Measurements from ENCODE around the gene MEGF11.

DNA sequence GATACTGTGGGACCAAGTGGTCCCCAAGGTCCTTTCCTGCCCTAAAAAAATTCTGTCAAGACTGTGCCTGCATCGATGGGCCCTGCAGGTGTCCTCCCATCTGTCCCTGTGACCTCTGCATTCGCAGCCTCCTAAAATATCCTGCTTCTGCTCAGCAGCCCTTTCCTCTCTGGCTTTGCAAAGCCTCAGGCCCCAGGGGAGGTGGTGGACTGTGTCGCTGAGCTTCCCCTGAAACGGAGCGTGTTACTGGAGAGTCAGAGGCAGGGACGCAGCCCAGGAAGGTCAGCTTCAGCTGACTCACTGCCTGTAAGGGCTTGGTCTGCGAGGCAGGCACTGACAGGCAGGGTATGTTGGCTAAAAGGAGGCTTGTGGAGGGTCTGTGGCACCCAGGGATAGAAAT lies 274.2 kb downstream of the MEGF11 start:
- no peak for TF ChIP-seq CTCF (IDR thresholded peaks at IDR 0.05 in 2 of 3, conservative IDR thresholded peaks at IDR 0.05 in 1 of 3; ENCODE audit: borderline replicate concordance in 1 of 3, insufficient read depth in 1 of 3, low read depth in 2 of 3, low read length in 2 of 3)
- TF ChIP-seq EZH2 (IDR thresholded peaks at IDR 0.05) = no peak
- no peak for TF ChIP-seq YY1 (IDR thresholded peaks at IDR 0.05; ENCODE audit: extremely low read depth, insufficient replicate concordance, low read depth, low read length)
- TF ChIP-seq, protein P1, sequence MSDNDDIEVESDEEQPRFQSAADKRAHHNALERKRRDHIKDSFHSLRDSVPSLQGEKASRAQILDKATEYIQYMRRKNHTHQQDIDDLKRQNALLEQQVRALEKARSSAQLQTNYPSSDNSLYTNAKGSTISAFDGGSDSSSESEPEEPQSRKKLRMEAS (IDR thresholded peaks at IDR 0.05) = no peak
- TF ChIP-seq CEBPB (IDR thresholded peaks at IDR 0.05; ENCODE audit: low read depth) = no peak
